NCI-H1417 treated with DMSO at 0.1 percent for 48 hours (cell line): ENCODE data around the gene SLC1A4.
"Not testable (repeated sequence)": the region's sequence is repeated elsewhere in the genome, so short reads cannot be mapped to it uniquely, and the experiment has no call there.

ENCODE experiments used
- DNase-seq: peaks from one replicate; lab custom pipeline; 2025; lab: John Stamatoyannopoulos, UW

The SLC1A4 gene

DNA sequence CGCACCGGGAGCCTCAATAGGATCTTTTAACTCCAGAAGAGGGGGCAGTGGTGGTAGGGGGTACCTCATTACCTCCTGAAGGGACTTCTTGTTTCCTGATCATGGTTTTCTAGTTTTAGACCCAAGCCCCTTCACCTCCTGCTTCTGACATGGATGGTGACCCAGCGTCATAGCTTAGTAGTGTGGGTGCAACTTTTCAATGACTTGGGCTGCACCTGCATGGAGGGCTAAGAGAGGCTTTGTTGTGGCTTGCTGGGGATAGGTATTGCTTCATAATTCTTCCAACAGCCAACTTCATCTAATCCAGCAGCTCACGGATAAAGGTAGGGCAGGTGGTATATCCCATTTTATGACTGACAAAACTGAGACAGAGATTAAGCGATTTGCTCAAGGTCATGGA lies 3.0 kb downstream of the SLC1A4 start:
- no peak for DNase-seq

DNA sequence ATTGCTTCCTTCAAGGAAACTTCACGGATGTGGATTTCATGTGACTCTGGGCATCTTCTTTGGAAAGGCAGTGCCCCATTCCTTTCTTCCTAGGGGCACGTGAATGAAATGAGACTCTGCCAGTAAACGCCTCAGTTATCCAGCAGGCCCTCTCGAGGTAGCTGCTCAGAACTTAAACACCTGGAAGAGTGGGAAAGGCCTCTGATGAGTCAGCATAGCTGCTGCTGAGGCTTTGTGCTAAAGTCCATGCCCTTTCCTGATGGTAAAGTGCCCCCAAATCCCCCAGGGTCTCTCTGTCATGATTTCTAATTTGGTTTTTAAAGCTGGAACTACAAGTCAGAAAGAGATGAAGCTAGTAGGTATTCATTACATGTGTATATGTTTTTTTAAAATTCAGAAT lies 3.8 kb downstream of the SLC1A4 start:
- no peak for DNase-seq

DNA sequence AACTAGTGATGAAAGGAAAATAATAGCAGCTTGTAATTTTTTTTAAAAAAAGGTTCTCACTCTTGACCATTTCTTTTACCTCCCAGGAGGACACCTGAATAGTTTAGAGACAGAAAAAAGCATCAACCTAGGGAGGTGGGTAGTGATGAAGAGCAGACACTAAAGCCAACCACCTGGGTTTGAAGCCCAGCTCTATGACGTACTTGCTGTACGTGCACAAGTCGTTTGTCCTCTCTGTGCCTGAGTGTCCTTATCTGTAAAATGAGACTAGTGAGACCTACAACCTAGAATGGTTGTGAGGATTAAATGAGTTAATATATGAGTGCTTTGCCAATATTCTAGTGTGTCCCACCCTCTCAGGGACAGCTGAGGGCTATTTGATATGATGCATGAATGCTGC lies 5.8 kb downstream of the SLC1A4 start:
- no peak for DNase-seq

DNA sequence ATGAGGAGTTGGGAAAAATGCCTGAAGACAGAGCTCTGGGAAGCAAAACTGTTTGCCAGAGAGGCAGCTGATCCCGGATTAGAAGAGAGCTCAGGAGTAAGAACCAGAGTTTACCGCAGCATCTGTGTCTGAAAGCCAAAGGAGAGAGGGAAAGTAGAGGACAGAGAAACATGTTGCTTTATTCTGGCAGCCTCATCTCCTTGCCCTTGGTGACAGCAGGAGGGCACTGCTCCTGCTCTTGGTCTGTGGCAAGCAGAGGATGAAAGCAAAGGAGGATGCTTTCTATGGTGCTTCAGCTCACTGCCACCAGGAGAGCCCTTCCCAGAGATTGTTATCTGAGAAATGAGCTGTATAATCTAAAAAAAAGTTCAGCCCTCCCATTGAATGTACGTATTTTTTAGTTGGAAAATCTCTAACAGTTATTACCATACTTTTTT lies 7.7 kb downstream of the SLC1A4 start:
- DNase-seq: no peak

DNA sequence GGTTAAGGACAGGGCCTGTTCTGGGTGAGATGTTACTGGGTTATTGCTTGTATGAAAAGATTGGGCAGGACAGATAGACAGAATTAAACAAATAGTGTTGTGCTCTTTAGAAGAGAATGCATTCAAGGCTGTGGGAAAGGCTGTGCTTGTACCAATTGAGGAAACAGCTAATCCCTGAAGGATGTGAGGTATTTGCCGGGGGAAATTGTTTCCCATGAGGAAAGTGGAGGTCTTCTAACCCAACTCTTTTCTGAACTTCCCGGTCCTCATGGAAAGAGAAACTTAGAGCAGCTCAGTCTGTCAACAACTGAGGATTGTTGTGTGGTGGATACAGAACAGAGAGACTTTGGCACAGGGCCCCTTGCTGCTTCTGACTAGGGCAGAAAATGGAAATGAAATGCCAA lies 9.5 kb downstream of the SLC1A4 start:
- no peak for DNase-seq

DNA sequence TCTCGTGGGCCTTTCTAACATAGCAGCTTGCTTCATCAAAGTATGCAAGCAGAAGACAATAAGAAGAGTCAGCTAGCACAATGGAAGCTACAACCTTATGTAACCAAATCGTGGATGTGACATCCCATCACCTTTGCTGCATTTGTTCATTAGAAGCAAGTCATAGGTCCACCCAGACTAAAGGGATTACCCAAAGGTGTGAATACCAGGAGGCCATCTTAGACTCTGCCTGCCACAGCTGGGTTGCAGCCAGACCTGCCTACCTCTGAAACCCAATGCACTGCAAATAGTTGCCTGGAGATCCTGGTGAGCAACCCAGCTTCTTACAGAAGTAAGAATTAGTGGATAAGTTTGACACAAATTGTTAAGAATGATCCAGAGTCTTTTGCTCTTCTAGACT lies 10.6 kb downstream of the SLC1A4 start:
- no peak for DNase-seq

DNA sequence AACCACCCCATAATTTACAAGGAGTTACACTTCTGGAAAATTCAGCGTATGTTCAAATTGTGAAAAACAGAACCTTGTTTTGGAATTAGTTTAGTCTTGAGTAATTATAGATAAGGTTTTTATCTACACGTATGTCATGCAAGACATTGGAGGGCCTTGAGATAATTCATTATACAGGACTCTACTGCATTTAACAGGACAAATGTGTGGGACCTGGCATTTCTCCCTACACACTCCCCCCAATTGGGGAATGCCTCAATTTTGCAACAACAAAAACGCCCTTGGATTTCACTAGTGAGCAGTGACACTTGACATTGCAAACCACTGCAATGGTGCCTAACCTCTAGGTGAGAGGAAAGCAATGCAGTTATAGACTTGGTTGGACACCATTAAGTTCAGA lies 11.4 kb downstream of the SLC1A4 start:
- no peak for DNase-seq

DNA sequence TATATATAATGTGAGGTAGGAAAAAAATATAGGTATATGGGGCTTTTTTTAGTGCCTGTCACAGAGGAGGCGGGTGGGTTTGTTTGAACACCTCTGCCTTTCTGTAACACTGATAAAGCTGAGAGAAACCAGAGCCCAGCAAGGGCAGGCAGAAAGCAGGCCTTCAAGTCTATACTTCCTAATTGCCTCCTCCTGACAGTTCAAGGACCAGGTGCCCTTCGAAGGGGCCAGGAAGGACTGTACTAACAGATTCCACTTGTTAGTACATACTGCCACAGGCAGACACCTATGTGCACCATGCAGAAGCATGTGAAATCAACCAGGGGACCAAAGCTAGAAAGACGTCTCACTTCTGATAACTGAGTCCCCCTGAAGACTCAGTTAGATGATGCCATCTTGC lies 13.8 kb downstream of the SLC1A4 start:
- DNase-seq: no peak

DNA sequence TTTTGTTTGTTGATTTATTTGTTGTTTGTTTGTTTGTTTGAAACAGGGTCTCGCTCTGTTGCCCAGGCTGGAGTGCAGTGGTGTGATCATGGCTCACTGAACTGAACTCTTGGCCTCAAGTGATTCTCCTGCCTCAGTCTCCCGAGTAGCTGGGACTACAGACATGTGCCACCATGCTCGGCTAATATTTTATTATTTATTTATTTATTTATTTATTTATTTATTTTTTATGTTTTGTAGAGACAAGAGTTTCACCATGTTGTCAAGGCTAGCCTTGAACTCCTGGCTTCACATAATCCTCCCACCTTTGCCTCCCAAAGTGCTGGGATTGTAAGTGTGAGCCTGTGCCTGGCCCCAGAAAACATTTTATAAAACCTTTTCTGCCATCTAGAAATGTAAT lies 15.0 kb downstream of the SLC1A4 start:
- not testable (repeated sequence) for DNase-seq

DNA sequence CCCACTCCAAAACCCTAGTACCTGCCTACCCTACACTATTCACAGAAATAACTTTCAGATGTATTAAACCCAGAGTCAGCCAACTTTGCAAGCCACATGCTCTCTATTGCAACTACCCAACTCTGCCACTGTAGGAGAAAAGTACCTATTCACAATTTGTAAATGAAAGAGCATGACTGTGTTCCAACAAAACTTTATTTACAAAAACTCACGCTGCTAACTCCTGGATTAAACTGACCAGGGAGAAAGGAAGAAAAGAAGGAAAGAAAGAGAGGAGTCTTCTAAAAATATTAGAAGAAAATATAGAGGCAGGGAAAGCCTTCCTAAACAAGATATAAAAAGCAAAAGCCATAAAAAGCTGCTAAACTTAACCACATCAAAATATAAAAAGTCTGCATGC lies 24.6 kb downstream of the SLC1A4 start:
- no peak for DNase-seq

DNA sequence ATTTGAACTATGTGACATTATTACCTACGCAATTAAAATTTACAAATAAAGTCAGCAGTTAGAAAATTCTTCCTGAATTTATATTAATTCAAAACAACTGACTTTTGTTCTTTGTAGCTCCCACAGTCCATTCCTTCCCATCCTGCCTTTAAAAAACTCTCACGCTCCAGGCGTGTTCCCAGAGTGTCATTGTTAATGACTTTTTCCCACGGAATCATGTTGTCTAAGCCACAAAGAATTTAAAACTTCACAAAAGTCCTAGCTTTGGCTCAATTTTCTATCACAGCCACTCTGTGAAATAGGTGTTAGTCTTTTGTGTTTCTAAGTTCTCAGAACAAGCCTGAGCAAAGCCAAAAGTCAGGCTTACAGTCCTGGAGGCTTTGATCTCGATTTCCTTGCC lies 26.5 kb downstream of the SLC1A4 start:
- no peak for DNase-seq

DNA sequence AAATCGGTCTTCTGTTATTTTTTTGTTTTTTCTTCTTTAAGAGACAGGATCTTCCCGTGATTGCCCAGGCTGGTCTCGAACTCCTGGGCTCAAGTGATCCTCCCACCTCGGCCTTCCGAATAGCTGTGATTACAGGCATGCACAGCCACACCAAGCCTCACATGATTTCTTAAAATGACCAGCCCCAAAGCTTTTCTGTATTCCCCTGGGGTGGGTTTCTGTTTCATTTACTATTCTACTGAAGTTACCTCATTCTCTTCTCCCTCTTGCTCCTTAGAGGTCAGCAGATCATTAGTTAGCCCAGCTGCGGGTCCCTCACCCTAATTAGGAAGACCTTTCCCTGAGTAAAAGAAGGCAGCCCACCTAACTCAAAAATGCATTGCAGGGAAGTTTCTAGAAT lies 27.6 kb downstream of the SLC1A4 start:
- DNase-seq: no peak

DNA sequence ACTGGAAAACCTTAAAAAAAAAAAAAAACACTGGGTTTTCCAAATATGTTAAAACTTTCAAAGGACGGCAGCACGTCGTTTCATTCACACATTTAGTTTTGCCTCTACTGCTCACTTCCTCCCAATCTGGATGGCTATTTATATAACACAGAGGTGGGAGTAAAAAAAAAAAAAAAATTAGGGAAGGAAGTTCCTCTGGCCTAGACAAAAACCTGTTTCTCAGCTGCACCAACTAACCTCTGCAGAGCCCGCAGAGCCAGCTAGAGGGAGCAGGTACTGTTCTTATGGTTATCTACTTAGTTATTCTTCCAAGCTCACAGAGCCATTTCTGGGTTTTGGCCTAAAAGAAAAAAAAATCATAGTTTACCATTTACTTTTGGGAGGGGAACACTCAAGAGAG lies 28.1 kb downstream of the SLC1A4 start:
- no peak for DNase-seq

DNA sequence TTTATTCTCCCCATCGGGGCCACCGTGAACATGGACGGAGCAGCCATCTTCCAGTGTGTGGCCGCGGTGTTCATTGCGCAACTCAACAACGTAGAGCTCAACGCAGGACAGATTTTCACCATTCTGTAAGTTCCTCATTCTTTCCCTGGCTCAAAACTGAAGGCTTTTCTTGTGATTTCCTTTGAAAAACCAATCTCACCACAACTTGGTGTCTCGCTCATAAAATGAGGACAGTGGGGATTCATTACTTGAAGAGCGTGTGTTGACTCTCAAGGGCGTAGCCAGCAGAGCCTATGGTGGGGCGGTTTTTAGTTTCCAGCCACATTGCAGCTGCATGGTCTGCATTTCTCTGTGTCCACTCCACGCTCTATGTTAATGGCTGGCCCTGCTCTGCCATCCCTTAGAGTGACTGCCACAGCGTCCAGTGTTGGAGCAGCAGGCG lies 29.0 kb downstream of the SLC1A4 start:
- no peak for DNase-seq

DNA sequence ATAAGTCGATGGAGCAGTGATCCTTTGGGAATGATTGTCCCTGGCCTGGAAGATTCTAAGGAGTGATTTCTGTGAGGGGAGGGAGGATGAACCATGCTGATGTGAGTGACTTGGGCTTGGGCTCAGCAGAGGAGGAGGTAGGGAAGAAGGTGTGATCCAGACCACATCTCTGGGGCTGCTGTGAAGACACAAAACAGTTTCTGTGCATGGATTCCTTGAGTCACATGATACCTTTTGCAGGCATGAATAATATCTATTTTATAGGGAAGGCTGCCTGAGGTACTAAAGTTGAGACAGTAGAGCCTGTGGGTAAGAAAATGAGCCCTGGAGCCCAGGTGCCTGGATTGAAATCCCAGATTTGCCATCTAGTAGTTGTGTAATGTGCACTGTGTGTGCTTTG lies 29.8 kb downstream of the SLC1A4 start:
- DNase-seq: no peak

DNA sequence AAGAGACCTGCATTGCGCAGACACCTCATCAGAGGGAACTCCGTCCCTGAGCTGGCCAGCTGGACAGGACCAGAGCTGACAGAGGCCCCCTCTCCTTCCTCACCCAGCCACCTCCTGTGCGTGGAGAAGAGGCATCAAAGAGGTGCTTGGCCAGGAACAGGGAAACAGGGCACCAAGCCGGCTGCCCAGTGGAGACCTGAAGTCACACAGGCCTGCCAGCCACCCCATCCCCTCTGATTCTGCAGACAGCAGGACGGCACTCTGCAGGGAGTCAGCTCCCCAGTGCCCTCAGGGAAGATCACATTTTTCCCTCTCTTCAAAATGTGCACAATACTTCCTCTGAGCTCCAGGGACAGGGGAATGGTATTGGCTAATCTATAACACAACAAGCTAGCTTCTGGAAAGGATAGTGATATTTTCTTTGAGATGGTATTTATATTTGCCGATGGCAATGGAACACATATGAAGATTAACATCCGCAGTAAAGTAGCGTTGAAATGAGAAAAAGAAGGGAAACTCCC lies 30.5 kb downstream of the SLC1A4 start:
- no peak for DNase-seq

DNA sequence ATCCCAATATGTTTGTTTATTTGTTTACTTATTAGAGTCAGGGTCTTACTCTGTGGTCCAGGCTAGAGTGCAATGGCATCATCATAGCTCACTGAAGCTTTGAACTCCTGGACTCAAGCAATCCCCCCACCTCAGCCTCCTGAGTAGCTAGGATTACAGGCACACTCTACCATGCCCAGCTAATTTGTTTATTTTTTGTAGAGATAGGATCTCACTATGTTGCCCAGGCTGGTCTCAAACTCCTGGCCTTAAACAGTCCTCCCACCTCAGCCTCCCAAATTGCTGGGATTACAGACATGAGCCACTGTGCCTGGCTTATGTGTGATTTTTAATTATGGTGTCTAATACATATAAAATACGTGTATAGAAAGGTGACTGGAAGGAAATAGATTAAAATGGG lies 31.1 kb downstream of the SLC1A4 start:
- not testable (repeated sequence) for DNase-seq

DNA sequence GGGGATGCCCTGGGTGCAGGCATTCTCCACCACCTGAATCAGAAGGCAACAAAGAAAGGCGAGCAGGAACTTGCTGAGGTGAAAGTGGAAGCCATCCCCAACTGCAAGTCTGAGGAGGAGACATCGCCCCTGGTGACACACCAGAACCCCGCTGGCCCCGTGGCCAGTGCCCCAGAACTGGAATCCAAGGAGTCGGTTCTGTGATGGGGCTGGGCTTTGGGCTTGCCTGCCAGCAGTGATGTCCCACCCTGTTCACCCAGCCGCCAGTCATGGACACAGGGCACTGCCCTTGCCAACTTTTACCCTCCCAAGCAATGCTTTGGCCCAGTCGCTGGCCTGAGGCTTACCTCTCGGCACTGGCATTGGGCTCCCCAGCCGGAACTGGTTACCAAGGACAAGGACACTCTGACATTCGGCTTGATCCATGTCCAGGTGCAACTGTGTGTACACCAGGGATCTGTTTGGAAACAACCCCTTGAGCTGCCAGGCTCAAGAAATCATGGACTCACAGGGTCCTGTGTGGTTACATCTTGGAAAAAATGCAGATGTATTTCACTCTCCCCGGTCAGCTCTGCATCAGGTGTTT lies 31.8 kb downstream of the SLC1A4 start:
- DNase-seq: no peak

DNA sequence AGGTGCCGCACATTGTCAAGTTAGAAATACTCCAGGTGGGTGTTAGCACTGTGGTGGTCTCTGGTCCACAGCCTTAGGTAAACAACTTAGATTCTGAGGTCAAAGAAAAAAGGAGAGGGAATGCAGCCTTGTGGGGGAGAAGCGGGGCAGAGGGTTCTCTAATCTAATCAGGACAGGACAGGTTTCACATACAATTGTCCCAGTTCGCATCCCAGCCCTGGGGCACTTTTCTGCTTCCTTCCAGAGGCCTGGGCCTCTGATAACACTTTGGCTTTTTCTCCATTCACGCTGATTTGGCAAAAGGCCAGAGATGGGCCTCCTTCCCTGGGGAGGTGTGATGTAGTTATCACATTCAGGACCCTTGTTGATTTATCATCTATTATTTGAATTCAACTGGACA lies 32.5 kb downstream of the SLC1A4 start:
- no peak for DNase-seq

DNA sequence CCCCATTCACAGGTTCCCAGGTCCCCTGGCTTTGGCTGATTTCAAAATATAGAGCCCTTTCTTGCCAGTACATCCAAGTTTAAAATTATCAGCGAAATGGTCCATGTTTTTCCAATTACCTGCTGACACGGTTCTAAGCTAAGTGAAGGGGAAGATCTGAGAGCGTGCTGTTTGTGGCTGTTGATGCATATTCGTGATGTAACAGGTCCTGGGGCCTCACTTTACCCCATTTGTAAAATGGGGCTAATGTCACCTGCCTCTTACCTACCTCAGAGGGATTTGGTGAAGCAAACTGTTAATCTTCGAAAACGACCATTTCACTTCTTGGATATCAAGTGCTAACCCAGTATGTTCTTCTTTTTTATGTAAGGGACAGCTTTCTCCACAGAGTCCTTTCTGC lies 33.0 kb downstream of the SLC1A4 start:
- no peak for DNase-seq

DNA sequence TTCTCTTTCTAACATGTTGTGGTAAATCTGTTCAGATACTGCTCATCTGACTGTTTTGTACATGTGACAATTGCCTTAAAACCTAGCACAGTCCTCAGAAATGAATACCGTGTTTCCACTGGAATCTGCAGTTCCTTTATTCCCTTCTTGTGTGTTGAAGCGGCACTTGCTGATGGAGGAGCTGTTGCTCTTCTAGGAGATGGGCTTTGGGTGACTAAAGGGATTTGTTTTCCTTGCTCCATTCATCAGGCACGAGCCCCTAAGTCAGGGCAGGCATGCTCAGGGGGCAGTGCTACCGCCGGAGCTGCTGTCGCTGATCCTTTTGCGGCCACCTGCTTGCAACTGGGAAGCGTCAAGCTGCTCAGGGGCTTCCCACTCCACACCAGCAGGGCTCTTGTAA lies 34.5 kb downstream of the SLC1A4 start:
- DNase-seq: no peak

DNA sequence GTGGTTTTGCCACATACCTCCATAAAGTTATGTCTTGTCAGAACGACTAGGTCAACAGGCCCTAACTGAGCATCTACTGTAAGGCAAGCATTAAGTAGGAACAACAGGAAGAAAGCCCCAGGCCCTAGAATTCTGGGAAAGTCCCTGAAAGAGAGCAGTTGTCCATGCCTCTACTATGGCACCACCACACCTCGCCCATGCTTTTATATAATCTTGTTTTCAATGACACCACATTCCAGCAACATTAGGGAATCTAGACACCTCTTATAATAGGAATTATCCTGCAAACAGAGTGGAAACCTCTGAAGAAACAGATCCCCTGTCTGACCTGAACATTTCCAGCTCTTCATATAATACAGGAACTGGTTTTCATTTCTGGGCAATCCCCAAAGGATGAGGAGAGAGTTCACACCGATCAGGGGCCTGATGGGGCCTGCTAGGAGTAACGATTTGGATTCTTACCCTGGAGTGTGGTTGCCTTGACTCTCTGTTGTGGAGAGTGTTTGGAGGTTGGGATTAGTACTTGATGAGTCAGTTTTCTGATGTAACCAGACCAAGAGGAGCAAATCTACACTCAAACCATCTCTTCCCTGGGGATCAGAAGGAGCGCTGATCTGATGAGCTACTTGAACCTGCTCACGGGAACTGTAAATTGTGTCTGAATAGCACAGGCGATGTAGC lies 35.1 kb downstream of the SLC1A4 start:
- no peak for DNase-seq

DNA sequence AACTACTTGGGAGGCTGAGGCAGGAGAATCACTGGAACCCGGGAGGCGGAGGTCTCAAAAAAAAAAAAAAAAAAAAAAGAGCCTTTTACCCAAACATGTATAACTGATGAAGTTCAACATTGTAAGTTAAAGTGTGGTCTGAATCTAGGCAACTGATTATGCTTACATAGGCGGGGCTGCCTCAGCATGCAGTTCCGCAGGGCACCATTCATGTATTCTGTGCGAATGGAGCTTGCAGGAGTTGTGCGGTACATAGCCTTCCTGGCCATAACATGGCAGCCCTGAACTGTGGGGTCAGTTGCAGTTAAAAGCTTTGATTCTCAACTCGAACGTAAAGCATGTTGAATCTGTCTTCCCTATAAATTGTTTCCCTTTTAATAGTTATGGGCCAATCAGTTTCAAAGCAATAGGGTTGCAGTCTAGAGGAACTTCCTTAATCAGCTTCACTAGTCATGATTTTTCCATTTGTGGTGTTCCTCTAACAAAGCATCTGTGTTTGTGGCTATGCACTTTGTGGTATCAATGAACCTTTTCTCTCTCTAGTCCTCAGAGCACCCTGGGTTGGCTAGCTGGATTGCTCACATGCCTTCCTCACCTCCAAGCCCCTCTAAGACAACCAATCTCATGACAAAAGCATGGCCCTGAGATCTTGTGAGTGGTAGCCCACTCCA lies 36.4 kb downstream of the SLC1A4 start:
- DNase-seq: no peak
